Loucy (cell line): ENCODE measurements around the gene TBC1D22A.

Source experiments
- CTCF ChIP-seq: fragments of 200-600 bp; sonication (generic); conservative IDR thresholded peaks from 2 replicates; pipeline ENCODE4 v1.5.1; 2014; ENCODE audit warnings: mild to moderate bottlenecking, antibody characterized with exemption, low read length
- EZH2phosphoT487 ChIP-seq: fragments of 200-600 bp; IDR thresholded peaks from 2 replicates; pipeline ENCODE4 v1.6.1; 2018; ENCODE audit warnings: antibody characterized with exemption, mild to moderate bottlenecking, moderate library complexity, borderline replicate concordance

- TF ChIP-seq CTCF: no peak
- TF ChIP-seq EZH2phosphoT487: no peak
Observed at GRCh38 chr22:47038206-47038835, 275.9 kb downstream of the TBC1D22A start.
